HCT116 (cell line): ENCODE data around the gene ZSWIM7.

Experiments
- CBX3 ChIP-seq: IDR thresholded peaks from 2 replicates; pipeline ENCODE4 v1.6.1; 2012; ENCODE audit warnings: low read depth
- EZH2phosphoT487 ChIP-seq: fragments of 200-600 bp; IDR thresholded peaks from 2 replicates; pipeline ENCODE4 v1.6.1; 2018; ENCODE audit warnings: antibody characterized with exemption, borderline replicate concordance
- JUND ChIP-seq: IDR thresholded peaks from 2 replicates; pipeline ENCODE4 v1.6.1; 2012
- POLR2A ChIP-seq: IDR thresholded peaks from 2 replicates; pipeline ENCODE4 v1.7.0; 2011; ENCODE audit warnings: borderline replicate concordance; ENCODE audit not compliant: insufficient read depth, insufficient read length; ENCODE audit errors: extremely low read depth
- POLR2AphosphoS5 ChIP-seq: IDR thresholded peaks from 2 replicates; pipeline ENCODE4 v1.6.1; 2011; ENCODE audit warnings: mild to moderate bottlenecking, low read depth, low read length, moderate library complexity
- TCF7L2 ChIP-seq: IDR thresholded peaks from 2 replicates; pipeline ENCODE4 v1.7.0; 2011; ENCODE audit warnings: borderline replicate concordance, inconsistent platforms; ENCODE audit not compliant: insufficient read depth, insufficient read length; ENCODE audit errors: extremely low read depth
- YY1 ChIP-seq: IDR thresholded peaks from 2 replicates; pipeline ENCODE4 v1.6.1; 2011; ENCODE audit warnings: low read length, low read depth, moderate library complexity, mild to moderate bottlenecking; ENCODE audit not compliant: insufficient replicate concordance; ENCODE audit errors: extremely low read depth
- TF ChIP-seq, protein P1 (sequence below), 3 experiments: fragments of 200-600 bp in 1 of 3; sonication (generic) in 1 of 3; IDR thresholded peaks in 2 of 3; conservative IDR thresholded peaks in 1 of 3; 2 replicates each; pipeline ENCODE4 v1.5.1; 2012 to 2017; ENCODE audit warnings: low read depth in 2 of 3, low read length in 2 of 3, antibody characterized with exemption in 1 of 3, borderline replicate concordance in 1 of 3, control low read depth in 1 of 3, mild to moderate bottlenecking in 1 of 3, mixed read lengths in 1 of 3, mixed run types in 1 of 3, moderate library complexity in 1 of 3; ENCODE audit not compliant: insufficient read depth in 1 of 3
- TF ChIP-seq, protein P2 (sequence below): IDR thresholded peaks from 2 replicates; pipeline ENCODE4 v1.6.1; 2012; ENCODE audit warnings: low read depth
- TF ChIP-seq, protein P3 (sequence below): IDR thresholded peaks from 2 replicates; pipeline ENCODE4 v1.6.1; 2012

DNA sequence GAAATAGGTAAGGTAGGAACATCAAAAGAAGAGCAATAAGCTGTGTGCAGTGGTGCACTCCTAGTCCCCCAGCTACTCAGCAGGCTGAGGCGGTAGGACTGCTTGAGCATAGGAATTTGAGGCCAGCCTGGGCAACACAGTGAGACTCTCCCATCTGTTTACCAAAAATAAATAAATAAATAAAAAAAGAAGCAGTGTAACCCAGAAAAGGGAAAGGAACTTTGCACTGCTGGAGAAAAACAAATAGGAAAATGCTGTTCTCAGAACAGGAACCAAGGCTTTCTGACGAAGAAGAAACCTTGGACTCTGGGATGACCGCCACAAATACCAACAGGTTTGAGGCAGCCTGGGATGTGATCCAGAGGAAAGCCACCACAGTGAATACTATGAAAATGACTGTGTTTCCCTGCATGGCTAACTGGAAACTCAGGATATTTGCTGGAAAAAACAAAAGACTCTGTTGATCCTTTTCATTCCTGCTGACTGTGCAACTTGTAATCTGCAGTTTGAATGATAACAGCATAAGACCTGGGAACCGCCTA lies 41.3 kb upstream of the ZSWIM7 start:
- TF ChIP-seq, protein P1, sequence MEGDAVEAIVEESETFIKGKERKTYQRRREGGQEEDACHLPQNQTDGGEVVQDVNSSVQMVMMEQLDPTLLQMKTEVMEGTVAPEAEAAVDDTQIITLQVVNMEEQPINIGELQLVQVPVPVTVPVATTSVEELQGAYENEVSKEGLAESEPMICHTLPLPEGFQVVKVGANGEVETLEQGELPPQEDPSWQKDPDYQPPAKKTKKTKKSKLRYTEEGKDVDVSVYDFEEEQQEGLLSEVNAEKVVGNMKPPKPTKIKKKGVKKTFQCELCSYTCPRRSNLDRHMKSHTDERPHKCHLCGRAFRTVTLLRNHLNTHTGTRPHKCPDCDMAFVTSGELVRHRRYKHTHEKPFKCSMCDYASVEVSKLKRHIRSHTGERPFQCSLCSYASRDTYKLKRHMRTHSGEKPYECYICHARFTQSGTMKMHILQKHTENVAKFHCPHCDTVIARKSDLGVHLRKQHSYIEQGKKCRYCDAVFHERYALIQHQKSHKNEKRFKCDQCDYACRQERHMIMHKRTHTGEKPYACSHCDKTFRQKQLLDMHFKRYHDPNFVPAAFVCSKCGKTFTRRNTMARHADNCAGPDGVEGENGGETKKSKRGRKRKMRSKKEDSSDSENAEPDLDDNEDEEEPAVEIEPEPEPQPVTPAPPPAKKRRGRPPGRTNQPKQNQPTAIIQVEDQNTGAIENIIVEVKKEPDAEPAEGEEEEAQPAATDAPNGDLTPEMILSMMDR (IDR thresholded peaks at IDR 0.05 in 2 of 3, conservative IDR thresholded peaks at IDR 0.05 in 1 of 3; ENCODE audit: borderline replicate concordance in 1 of 3, insufficient read depth in 1 of 3, low read depth in 2 of 3, low read length in 2 of 3): no peak
- TF ChIP-seq, protein P2, sequence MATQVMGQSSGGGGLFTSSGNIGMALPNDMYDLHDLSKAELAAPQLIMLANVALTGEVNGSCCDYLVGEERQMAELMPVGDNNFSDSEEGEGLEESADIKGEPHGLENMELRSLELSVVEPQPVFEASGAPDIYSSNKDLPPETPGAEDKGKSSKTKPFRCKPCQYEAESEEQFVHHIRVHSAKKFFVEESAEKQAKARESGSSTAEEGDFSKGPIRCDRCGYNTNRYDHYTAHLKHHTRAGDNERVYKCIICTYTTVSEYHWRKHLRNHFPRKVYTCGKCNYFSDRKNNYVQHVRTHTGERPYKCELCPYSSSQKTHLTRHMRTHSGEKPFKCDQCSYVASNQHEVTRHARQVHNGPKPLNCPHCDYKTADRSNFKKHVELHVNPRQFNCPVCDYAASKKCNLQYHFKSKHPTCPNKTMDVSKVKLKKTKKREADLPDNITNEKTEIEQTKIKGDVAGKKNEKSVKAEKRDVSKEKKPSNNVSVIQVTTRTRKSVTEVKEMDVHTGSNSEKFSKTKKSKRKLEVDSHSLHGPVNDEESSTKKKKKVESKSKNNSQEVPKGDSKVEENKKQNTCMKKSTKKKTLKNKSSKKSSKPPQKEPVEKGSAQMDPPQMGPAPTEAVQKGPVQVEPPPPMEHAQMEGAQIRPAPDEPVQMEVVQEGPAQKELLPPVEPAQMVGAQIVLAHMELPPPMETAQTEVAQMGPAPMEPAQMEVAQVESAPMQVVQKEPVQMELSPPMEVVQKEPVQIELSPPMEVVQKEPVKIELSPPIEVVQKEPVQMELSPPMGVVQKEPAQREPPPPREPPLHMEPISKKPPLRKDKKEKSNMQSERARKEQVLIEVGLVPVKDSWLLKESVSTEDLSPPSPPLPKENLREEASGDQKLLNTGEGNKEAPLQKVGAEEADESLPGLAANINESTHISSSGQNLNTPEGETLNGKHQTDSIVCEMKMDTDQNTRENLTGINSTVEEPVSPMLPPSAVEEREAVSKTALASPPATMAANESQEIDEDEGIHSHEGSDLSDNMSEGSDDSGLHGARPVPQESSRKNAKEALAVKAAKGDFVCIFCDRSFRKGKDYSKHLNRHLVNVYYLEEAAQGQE: no peak
- TF ChIP-seq POLR2A (no peak), POLR2AphosphoS5 (no peak), CBX3 (no peak), EZH2phosphoT487 (no peak), YY1 (no peak), JUND (no peak), TCF7L2 (no peak)
- TF ChIP-seq, protein P3, sequence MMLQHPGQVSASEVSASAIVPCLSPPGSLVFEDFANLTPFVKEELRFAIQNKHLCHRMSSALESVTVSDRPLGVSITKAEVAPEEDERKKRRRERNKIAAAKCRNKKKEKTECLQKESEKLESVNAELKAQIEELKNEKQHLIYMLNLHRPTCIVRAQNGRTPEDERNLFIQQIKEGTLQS: no peak
